ENCODE measurements around the gene ECEL1. TPM values are rescaled to one million over a fixed set of nuclear protein-coding genes. Genes with fewer than 3 reads are reported as not detected.
"Not testable (repeated sequence)": the region's sequence is repeated elsewhere in the genome, so short reads cannot be mapped to it uniquely, and the experiment has no call there.

Gene ECEL1
- total RNA-seq, 1 donor from 2014 or later, result not detected

DNA sequence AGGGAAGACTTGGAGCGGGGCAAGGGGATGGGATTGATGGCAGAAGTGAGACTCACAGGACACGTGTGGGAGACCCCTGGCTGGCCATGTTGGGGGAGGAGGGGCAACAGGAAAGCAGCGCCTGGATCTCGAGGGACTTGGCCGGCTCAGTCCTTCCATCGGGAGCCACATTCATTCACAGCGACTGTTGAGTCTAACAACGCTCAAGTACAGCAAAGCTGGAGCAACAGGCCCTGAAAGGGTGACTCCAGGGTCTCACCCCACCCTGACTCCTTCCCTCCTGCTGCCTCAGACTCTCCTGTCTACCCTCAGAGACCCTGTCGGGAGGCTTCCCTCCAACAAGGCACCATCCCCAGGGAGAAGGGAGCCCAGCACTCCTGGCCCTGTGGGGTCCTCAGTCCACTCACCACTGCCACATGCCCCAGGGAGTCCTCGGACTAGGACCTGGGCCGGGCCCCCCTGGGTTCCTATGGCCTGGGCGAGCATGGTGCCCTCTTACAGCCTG is 46.4 kb downstream of the ECEL1 start:
- no peak for ATAC-seq

DNA sequence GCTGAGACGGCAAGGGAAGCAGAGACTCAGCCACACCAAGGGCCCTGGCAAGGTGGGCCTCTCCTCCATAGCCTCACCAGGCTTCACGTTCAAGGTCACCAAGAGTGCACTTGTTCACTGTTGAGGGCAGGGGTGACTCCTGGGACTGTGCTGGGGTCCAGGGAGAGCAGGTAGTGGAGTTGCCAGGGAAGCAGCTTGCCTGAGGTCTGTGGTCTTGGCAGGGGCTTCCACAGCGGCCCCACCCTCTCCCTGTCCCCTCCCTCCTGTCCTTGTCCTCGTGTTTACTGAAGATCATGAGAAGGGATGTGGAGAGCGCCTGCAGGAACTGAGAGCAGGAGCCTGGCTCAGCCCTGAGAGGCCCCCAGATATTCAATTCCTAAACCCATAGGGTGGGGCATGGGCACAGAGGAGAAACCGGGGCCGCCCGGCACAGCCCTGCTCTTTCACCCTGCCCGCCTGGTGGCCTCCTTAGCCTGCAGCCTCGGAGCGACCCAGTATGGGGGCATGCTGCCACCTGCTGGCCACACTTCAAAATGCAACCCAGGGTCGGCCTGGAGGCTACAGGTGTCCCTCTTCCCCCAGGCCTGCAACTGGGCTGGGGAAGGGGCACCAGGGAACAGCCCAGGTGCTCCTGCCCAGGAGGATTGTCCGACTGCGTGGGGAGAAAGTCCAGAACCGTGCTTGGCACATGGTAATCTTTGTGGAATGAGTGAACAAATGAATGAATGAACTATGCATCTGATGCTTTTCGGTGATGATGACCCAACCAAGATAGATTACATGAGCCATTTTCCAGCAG is 47.2 kb downstream of the ECEL1 start:
- ATAC-seq, result peak; percentile 84

DNA sequence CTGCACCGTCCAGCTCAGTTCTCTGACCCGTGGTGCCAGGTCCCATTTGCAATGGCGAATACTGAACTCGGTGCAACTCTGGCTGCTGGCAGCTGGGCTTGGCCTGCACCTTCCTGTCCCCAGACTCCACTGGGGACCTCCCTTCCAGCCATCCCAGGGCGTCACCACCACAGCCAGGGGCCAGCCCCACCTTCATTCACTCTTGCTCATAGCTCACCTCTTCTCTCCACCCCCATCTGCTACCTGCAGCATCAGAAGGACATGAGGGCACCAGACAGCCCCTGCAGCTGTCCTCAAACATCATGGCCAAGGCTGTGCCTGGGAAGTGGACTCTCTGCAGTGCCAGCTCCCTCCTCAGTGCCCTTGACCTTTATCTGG is 47.9 kb downstream of the ECEL1 start:
- ATAC-seq, result no peak

GRCh38 chr2:232438951-232439757 is 48.5 kb downstream of the ECEL1 start:
- ATAC-seq, result peak; percentile 61

- ATAC-seq, result no peak
These were observed 49.5 kb downstream of the ECEL1 start for GRCh38 chr2:232438091-232438490.

DNA sequence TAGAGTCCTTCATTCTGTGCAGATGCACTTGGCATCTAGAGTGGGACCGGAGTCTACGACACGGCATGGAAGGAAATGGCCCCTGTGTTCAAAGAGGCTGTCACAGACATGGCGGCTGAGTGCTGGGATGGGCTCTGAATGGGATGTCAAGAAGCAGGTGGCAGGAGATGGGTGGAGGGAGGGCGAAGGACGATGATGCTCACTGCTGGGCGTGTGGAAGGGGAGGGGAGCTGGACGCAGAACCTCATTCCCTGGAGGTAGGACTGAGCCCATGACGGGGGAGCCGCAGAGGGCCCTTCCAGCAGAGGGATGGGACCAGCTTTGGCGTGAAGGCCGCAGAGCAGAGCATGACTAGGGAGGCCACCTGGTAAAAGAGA is 50.5 kb downstream of the ECEL1 start:
- ATAC-seq, result no peak

DNA sequence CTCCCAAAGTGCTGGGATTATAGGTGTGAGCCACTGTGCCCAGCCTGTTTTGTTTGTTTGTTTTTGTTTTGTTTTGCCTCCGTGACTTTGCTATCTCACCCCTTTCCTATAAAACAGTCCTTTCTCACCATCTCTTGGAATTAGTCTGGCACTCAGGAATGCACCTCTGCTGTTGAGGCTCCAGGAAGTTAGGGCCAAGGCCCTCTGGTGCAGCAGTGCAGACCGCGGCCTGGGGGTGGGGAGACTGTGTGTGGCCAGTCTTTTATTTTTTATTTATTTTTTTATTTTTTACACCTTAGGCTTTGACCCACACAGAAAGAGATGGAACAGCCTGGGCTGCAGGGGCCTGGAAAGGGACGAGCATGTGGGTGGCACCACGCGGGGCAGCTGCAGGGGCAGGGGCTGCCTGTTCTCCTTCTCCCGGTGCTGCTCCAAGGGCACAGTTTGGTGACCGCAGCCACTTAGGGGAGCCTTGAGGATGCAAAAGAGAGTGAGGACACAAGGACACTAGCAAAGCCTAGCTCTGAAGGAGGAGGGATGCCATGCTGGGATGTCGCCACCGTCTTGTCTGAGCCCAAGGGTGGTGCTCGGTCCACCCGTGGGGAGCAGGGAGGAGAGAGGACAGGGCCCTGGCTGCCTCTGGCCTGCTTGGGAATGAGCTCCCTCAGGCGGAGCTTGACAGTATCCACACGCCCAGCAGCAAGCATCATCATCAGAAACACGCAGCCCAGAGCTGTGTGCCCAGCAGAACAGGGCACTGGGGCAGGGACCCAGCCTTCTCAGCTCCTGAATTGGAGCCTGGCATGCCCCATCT is 51.0 kb downstream of the ECEL1 start:
- ATAC-seq, result no peak

DNA sequence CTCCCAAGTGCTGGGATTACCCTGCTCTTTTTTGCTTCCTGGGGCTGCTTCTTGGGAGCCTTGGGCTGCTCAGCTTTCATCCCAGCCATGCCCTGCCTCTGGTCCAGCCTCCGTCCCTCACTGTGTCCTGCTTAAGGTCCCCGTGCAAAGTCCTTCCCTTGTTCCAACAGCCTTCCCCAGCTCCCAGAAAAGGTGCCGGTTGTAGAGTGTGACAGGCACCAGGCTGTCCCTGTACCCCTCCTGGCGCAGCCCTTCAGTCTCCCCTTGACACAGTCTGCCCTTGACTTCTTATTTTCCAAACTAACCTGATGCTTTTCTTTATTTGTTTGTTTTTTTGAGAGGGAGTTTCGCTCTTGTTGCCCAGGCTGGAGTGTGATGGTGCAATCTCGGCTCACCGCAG is 51.8 kb downstream of the ECEL1 start:
- no peak for ATAC-seq

- no peak for ATAC-seq
These were observed 52.3 kb downstream of the ECEL1 start for GRCh38 chr2:232435375-232435648.

DNA sequence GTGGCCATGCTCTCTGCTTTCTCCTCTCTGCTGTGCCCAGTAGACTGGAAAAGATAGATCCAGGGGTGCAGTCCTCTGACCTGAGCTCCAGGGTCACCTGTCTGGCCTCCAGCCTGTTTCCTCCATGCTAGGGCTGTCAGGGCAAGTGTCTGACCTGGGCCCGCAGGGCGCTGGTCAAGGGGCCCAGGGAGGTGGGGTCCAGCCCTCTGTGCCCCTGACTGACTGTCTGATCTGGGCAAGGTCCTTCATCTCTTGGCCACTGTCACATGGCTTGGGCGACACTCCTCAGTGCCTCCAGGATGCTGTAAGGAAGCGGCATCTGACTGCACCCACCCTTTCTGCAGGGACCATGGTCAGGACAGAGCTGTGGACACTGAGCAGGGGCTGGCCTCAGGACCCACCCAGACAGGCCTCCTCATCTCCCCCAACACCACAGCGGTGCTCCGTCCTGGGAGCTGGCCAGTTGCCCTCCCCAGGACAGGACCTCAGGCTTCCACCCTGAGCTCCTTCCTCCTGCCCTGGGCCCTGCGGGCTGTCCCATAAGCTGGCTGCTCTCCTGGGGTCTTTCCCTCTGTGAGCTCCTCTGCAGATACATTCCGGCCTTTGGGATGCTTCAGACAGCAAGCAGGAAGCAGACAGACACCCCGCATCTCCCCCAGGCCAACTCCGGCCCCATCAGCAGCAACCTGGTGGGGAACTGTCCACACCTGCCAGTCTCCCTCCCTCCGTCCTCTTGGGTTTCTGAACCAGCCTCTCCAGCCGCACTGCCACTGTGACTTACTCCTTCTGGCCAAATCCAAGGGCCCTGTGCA is 52.9 kb downstream of the ECEL1 start:
- ATAC-seq, result no peak

DNA sequence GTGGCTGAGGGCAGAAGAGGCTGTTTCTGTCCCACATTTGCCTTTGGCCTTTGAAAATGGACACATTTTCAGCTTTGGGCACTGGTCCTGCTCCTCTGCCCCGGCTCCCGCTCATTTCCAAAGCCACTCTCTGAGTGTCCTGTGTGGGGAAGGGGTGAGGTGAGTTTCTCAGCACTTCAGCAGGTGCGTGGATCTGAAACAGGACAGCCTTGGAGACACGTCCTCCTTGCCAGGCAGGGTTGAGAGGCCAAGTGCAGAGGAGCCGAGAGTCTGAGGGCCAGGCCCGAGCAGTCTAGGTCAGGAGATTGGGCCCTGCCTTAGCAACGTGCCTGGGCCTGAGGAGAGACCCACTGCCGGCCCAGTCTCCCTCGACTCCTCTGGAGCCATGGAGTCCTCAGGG is 53.5 kb downstream of the ECEL1 start:
- ATAC-seq, result no peak

- ATAC-seq, result not testable (repeated sequence)
These were observed 54.0 kb downstream of the ECEL1 start for GRCh38 chr2:232433622-232434021.

GRCh38 chr2:232432598-232433184 is 54.9 kb downstream of the ECEL1 start:
- ATAC-seq, result peak; percentile 40

GRCh38 chr2:232431705-232432590 is 55.7 kb downstream of the ECEL1 start:
- no peak for ATAC-seq

Other genes with a start within 250 kb of the ECEL1 start
- not detected for gene ALPP, start 109.1 kb downstream of the ECEL1 start, total RNA-seq
- gene ALPG, start 81.0 kb downstream of the ECEL1 start, total RNA-seq, result not detected
- not detected for gene ALPI, start 31.7 kb downstream of the ECEL1 start, total RNA-seq
- gene PRSS56, start 32.6 kb upstream of the ECEL1 start, total RNA-seq, result not detected
- not detected for gene CHRND, start 38.3 kb upstream of the ECEL1 start, total RNA-seq
- not detected for gene CHRNG, start 51.9 kb upstream of the ECEL1 start, total RNA-seq
- gene TIGD1, start 62.7 kb upstream of the ECEL1 start, total RNA-seq, result 2.5 TPM
- 55.7 TPM for gene EIF4E2, start 62.9 kb upstream of the ECEL1 start, total RNA-seq
- gene EFHD1, start 145.8 kb upstream of the ECEL1 start, total RNA-seq, result 1.1 TPM
- gene GIGYF2, start 209.5 kb upstream of the ECEL1 start, total RNA-seq, result 31.7 TPM